B cell (primary cell): ENCODE measurements around the gene MAP3K5. TPM values are rescaled to one million over a fixed set of nuclear protein-coding genes. Genes with fewer than 3 reads are reported as not detected.

Experiments used
- ATAC-seq: fragments of 200-7000 bp; cut with Tn5 transposase; one replicate; pipeline ENCODE4 v1.10.0; 2021; ENCODE audit warnings: low read depth, mild to moderate bottlenecking, moderate number of reproducible peaks, moderate library complexity
- CTCF ChIA-PET: fragments of 350-600 bp; sonication (Branson Sonifier 250); formaldehyde crosslinking; loops from one replicate; lab custom pipeline; 2021; ENCODE audit warnings: antibody characterized with exemption, inconsistent platforms; lab: Charles Lee
- POLR2A ChIA-PET: fragments of 350-600 bp; sonication (Branson Sonifier 250); formaldehyde crosslinking; loops from one replicate; lab custom pipeline; 2021; ENCODE audit warnings: antibody characterized with exemption; lab: Charles Lee
- DNase-seq: peaks from one replicate; pipeline ENCODE4 v3.0.0; 2013
- H2AFZ ChIP-seq: 2 replicates; pipeline ENCODE4 v1.6.1; 2012; ENCODE audit warnings: mild to moderate bottlenecking, low read depth, low read length; ENCODE audit not compliant: insufficient read depth, poor library complexity, severe bottlenecking
- H3K27ac ChIP-seq, 2 donors: 1 replicate in 1 of 2; 2 replicates in 1 of 2; pipeline ENCODE4 v1.5.1; 2012 to 2013; ENCODE audit warnings: low read length in 2 of 2, mild to moderate bottlenecking in 2 of 2, moderate library complexity in 1 of 2
- H3K27me3 ChIP-seq, 4 experiments: fragments of 200-600 bp in 1 of 4; sonication (generic) in 1 of 4; replicated peaks in 1 of 4; 1 replicate in 2 of 4; 2 replicates in 2 of 4; pipeline versions ENCODE4 v1.6.1 to v1.7.0; 2013 to 2016; ENCODE audit warnings: low read length in 3 of 4, mild to moderate bottlenecking in 2 of 4, mixed read lengths in 1 of 4, moderate library complexity in 1 of 4; ENCODE audit not compliant: insufficient read depth in 4 of 4, control insufficient read depth in 3 of 4; ENCODE audit errors: control extremely low read depth in 1 of 4
- H3K36me3 ChIP-seq, 2 experiments: replicated peaks in 1 of 2; 1 replicate in 1 of 2; 2 replicates in 1 of 2; pipeline versions ENCODE4 v1.6.1 to v1.7.1; 2013; ENCODE audit warnings: low read length in 1 of 2; ENCODE audit not compliant: insufficient read depth in 2 of 2, control insufficient read depth in 1 of 2; ENCODE audit errors: control extremely low read depth in 1 of 2, extremely low read depth in 1 of 2
- H3K4me1 ChIP-seq, 2 donors: fragments of 200-600 bp in 1 of 2; sonication (generic) in 1 of 2; 1 replicate in 1 of 2; 2 replicates in 1 of 2; pipeline versions ENCODE4 v1.5.1 to v1.6.1; 2013 to 2017; ENCODE audit warnings: low read length in 2 of 2; ENCODE audit not compliant: control insufficient read depth in 2 of 2, insufficient read depth in 2 of 2
- H3K4me2 ChIP-seq: replicated peaks from 2 replicates; pipeline ENCODE3; 2012; ENCODE audit warnings: mild to moderate bottlenecking, low read depth, low read length; ENCODE audit not compliant: poor library complexity, severe bottlenecking
- H3K4me3 ChIP-seq, 5 experiments: fragments of 200-600 bp in 1 of 5; sonication (generic) in 1 of 5; 1 replicate in 3 of 5; 2 replicates in 2 of 5; pipeline versions ENCODE4 v1.5.1 to v1.7.0; 2011 to 2016; ENCODE audit warnings: low read length in 4 of 5, mild to moderate bottlenecking in 4 of 5, low read depth in 2 of 5, control low read depth in 1 of 5, moderate library complexity in 1 of 5; ENCODE audit not compliant: insufficient read depth in 1 of 5; ENCODE audit errors: control extremely low read depth in 1 of 5, extremely low read depth in 1 of 5
- H3K79me2 ChIP-seq: fragments of 200-600 bp; sonication (generic); one replicate; pipeline ENCODE4 v1.6.0; 2016; ENCODE audit warnings: low read length; ENCODE audit not compliant: control insufficient read depth, insufficient read depth
- H3K9ac ChIP-seq: fragments of 200-600 bp; sonication (generic); 2 replicates; pipeline ENCODE4 v1.6.1; 2017; ENCODE audit warnings: mild to moderate bottlenecking, low read length, moderate library complexity
- H3K9me3 ChIP-seq, 3 donors: one replicate each; pipeline versions ENCODE4 v1.6.1 to v1.7.1; 2013; ENCODE audit warnings: low read length in 2 of 3; ENCODE audit not compliant: control insufficient read depth in 2 of 3, insufficient read depth in 1 of 3; ENCODE audit errors: control extremely low read depth in 1 of 3
- H4K20me1 ChIP-seq: 2 replicates; pipeline ENCODE4 v1.6.0; 2012; ENCODE audit warnings: mild to moderate bottlenecking, low read length; ENCODE audit not compliant: insufficient read depth, control insufficient read depth, poor library complexity, severe bottlenecking
- H3K27ac Mint-ChIP-seq: one replicate; pipeline ENCODE4 v1.8.0; 2021; ENCODE audit warnings: mixed read lengths
- H3K27me3 Mint-ChIP-seq: one replicate; pipeline ENCODE4 v1.8.0; 2021; ENCODE audit warnings: mixed read lengths
- H3K4me1 Mint-ChIP-seq: one replicate; pipeline ENCODE4 v1.8.0; 2021; ENCODE audit warnings: mixed read lengths
- H3K4me3 Mint-ChIP-seq: one replicate; pipeline ENCODE4 v1.8.0; 2021; ENCODE audit warnings: mixed read lengths
- H3K9me3 Mint-ChIP-seq: one replicate; pipeline ENCODE4 v1.8.0; 2022; ENCODE audit warnings: mixed read lengths; ENCODE audit not compliant: insufficient read depth
- CTCF ChIP-seq: fragments of 200-600 bp; IDR thresholded peaks from one replicate; pipeline ENCODE4 v1.8.0; 2022; ENCODE audit warnings: antibody characterized with exemption, mild to moderate bottlenecking
- EZH2 ChIP-seq: IDR thresholded peaks from 2 replicates; pipeline ENCODE4 v1.6.1; 2012; ENCODE audit warnings: borderline replicate concordance, low read depth, mild to moderate bottlenecking, moderate library complexity, low read length; ENCODE audit not compliant: insufficient read depth, poor library complexity, severe bottlenecking
- WGBS: methylation state at CpG from one replicate; pipeline ENCODE4 v1.1.5; 2013; ENCODE audit warnings: missing lambda C conversion rate; ENCODE audit not compliant: insufficient coverage; 5-methylcytosine and 5-hydroxymethylcytosine counted together
- intact Hi-C: fragments of 100-400 bp; cut with micrococcal nuclease; formaldehyde crosslinking; loops from one replicate; pipeline ENCODE4 v1.10.0; 2022
- polyA plus RNA-seq: library from polyadenylated mRNA; depleted of rRNA; stranded (reverse); fragments of >200 nt; gene quantifications from 2 replicates; pipeline ENCODE4 v1.2.3, GENCODE V29; 2012
- total RNA-seq, 2 donors: library from RNA; stranded (reverse); fragments of 120-200 nt in 1 of 2; gene quantifications; 1 replicate in 1 of 2; 2 replicates in 1 of 2; pipeline versions ENCODE4 v1.2.3 to v1.2.4, GENCODE V29; 2013 to 2022

Gene MAP3K5
- total and polyA plus RNA-seq, 2 donors (not counting 1 experiment from before 2014, with no cell fraction given), result 5.7 to 34.1 TPM

- TF ChIP-seq CTCF (no peak), EZH2 (no peak)
- ChIA-PET CTCF (no interaction called here), POLR2A (no interaction called here)
- intact Hi-C loops, result no loop called here
- Histone ChIP-seq H3K4me3 (no peak overlapping the region), H3K4me1 (peaks cover 69 to 74% of the 10 kb centered on the region in 2 donors), H3K36me3 (no peaks in the 10 kb centered on the region), H3K79me2 (peaks cover 83% of the 10 kb centered on the region), H2AFZ (no peak overlapping the region), H3K9me3 (no peaks in the 10 kb centered on the region), H3K27ac (peak overlapping the region in 1 of 2 donors; percentile 41), H3K9ac (no peak overlapping the region), H3K4me2 (no peak overlapping the region), H3K27me3 (no peaks in the 10 kb centered on the region), H4K20me1 (no peaks in the 10 kb centered on the region)
- H3K4me1 Mint-ChIP-seq, result peaks cover 75% of the 10 kb centered on the region
- no peaks in the 10 kb centered on the region for H3K27me3 Mint-ChIP-seq
- no CpG with 5 or more reads among the region's 1 CpG for WGBS
- no peak overlapping the region for H3K4me3 Mint-ChIP-seq
- ATAC-seq (no peak), DNase-seq (no peak)
- no peaks in the 10 kb centered on the region for H3K9me3 Mint-ChIP-seq
- H3K27ac Mint-ChIP-seq, result peak overlapping the region; percentile 32
Measured at GRCh38 chr6:136769759-136770158, 22.5 kb downstream of the MAP3K5 start.

- peak overlapping the region in 1 of 2 donors; percentile 86 for H3K27ac ChIP-seq
- POLR2A ChIA-PET, result no interaction called here
- H3K79me2 ChIP-seq, result peaks cover 77% of the 10 kb centered on the region
Measured at GRCh38 chr6:136769124-136769523, 23.2 kb downstream of the MAP3K5 start.

More at GRCh38 chr6:136769124-136769523, 23.2 kb downstream of the MAP3K5 start:
- no peaks in the 10 kb centered on the region for H3K27me3 Mint-ChIP-seq
- no peaks in the 10 kb centered on the region for H3K9me3 Mint-ChIP-seq
- Histone ChIP-seq H3K27me3 (no peaks in the 10 kb centered on the region), H3K9me3 (no peaks in the 10 kb centered on the region), H3K4me3 (no peak overlapping the region), H3K9ac (no peak overlapping the region), H3K4me2 (no peak overlapping the region), H3K36me3 (no peaks in the 10 kb centered on the region), H2AFZ (no peak overlapping the region), H4K20me1 (no peaks in the 10 kb centered on the region), H3K4me1 (peaks cover 70 to 80% of the 10 kb centered on the region in 2 donors)
- CTCF ChIA-PET, result interaction anchor here (0.6 kb wide), 1 partner anchor 20 kb away, joined by 4 read pairs; no protein-coding TSS in a partner anchor
- ATAC-seq, result no peak
- intact Hi-C loops, result no loop called here
- H3K27ac Mint-ChIP-seq, result peak overlapping the region; percentile 32
- peaks cover 76% of the 10 kb centered on the region for H3K4me1 Mint-ChIP-seq
- WGBS, result no CpG with 5 or more reads among the region's 2 CpGs
- TF ChIP-seq EZH2 (no peak), CTCF (no peak)
- no peak for DNase-seq
- H3K4me3 Mint-ChIP-seq, result peak overlapping the region; percentile 14
